ENCODE measurements around the gene LCN6.

GRCh38 chr9:136720251-136720897 is 28.0 kb downstream of the LCN6 start:
- TF ChIP-seq, protein P1, sequence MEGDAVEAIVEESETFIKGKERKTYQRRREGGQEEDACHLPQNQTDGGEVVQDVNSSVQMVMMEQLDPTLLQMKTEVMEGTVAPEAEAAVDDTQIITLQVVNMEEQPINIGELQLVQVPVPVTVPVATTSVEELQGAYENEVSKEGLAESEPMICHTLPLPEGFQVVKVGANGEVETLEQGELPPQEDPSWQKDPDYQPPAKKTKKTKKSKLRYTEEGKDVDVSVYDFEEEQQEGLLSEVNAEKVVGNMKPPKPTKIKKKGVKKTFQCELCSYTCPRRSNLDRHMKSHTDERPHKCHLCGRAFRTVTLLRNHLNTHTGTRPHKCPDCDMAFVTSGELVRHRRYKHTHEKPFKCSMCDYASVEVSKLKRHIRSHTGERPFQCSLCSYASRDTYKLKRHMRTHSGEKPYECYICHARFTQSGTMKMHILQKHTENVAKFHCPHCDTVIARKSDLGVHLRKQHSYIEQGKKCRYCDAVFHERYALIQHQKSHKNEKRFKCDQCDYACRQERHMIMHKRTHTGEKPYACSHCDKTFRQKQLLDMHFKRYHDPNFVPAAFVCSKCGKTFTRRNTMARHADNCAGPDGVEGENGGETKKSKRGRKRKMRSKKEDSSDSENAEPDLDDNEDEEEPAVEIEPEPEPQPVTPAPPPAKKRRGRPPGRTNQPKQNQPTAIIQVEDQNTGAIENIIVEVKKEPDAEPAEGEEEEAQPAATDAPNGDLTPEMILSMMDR (conservative IDR thresholded peaks at IDR 0.05; ENCODE audit: low read depth, low read length): no peak
- TF ChIP-seq MXI1 (IDR thresholded peaks at IDR 0.05; ENCODE audit: borderline replicate concordance, low read depth, low read length) (no peak), CEBPB (IDR thresholded peaks at IDR 0.05; ENCODE audit: low read depth, low read length) (no peak), POLR2A (IDR thresholded peaks at IDR 0.05; ENCODE audit: low read depth, low read length) (no peak), FOS (IDR thresholded peaks at IDR 0.05; ENCODE audit: low read depth, low read length) (no peak), RAD21 (IDR thresholded peaks at IDR 0.05; ENCODE audit: low read length) (no peak), SMC3 (IDR thresholded peaks at IDR 0.05; ENCODE audit: low read depth, low read length) (no peak), RFX5 (IDR thresholded peaks at IDR 0.05; ENCODE audit: low read depth, low read length) (no peak), MAFK (IDR thresholded peaks at IDR 0.05; ENCODE audit: low read depth, low read length) (no peak), RCOR1 (IDR thresholded peaks at IDR 0.05; ENCODE audit: insufficient replicate concordance, low read length) (no peak), MAZ (IDR thresholded peaks at IDR 0.05; ENCODE audit: borderline replicate concordance, low read depth, low read length) (no peak), CHD1 (IDR thresholded peaks at IDR 0.05; ENCODE audit: low read depth, low read length) (no peak)
- TF ChIP-seq, protein P2, sequence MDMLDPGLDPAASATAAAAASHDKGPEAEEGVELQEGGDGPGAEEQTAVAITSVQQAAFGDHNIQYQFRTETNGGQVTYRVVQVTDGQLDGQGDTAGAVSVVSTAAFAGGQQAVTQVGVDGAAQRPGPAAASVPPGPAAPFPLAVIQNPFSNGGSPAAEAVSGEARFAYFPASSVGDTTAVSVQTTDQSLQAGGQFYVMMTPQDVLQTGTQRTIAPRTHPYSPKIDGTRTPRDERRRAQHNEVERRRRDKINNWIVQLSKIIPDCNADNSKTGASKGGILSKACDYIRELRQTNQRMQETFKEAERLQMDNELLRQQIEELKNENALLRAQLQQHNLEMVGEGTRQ (IDR thresholded peaks at IDR 0.05; ENCODE audit: low read depth, low read length): peak; percentile 44; the same call in 1 of the 2 replicates

All from IMR-90 (cell line).